GM19324 (cell line): ENCODE results near the gene ICOSLG.
"Not testable (repeated sequence)": the region's sequence is repeated elsewhere in the genome, so short reads cannot be mapped to it uniquely, and the experiment has no call there.

Source experiments
- ATAC-seq: cut with Tn5 transposase; IDR thresholded peaks from one replicate; pipeline ENCODE4 v1.9.1; 2021; ENCODE audit warnings: mild to moderate bottlenecking, moderate library complexity; ENCODE audit not compliant: unreplicated experiment, low FRiP score

Gene ICOSLG

GRCh38 chr21:44267655-44268142 lies 27.0 kb upstream of the ICOSLG start:
- ATAC-seq: no peak

GRCh38 chr21:44265734-44266270 lies 25.1 kb upstream of the ICOSLG start:
- ATAC-seq: no peak

GRCh38 chr21:44263768-44264167 lies 23.0 kb upstream of the ICOSLG start:
- ATAC-seq: no peak

- ATAC-seq: no peak
Measured at GRCh38 chr21:44263221-44263760, 22.5 kb upstream of the ICOSLG start.

- no peak for ATAC-seq
Measured at GRCh38 chr21:44262338-44263056, 21.8 kb upstream of the ICOSLG start.

GRCh38 chr21:44261675-44262295 lies 21.0 kb upstream of the ICOSLG start, which contains the start of gene DNMT3L:
DNMT3L (minus strand) TSS chr21:44261897; CDS start chr21:44261259, 638 bp downstream.
- no peak for ATAC-seq

- ATAC-seq: no peak
Measured at GRCh38 chr21:44260791-44261631, 20.3 kb upstream of the ICOSLG start.

- ATAC-seq: no peak
Measured at GRCh38 chr21:44260066-44260465, 19.3 kb upstream of the ICOSLG start.

GRCh38 chr21:44259082-44259705 lies 18.5 kb upstream of the ICOSLG start:
- no peak for ATAC-seq

GRCh38 chr21:44258056-44258725 lies 17.4 kb upstream of the ICOSLG start:
- no peak for ATAC-seq

- no peak for ATAC-seq
Measured at GRCh38 chr21:44255511-44255981, 14.8 kb upstream of the ICOSLG start.

- no peak for ATAC-seq
Measured at GRCh38 chr21:44253832-44254710, 13.3 kb upstream of the ICOSLG start.

- not testable (repeated sequence) for ATAC-seq
Measured at GRCh38 chr21:44249204-44250037, 8.7 kb upstream of the ICOSLG start.

- not testable (repeated sequence) for ATAC-seq
Measured at GRCh38 chr21:44247904-44248303, 7.2 kb upstream of the ICOSLG start.

GRCh38 chr21:44243980-44244379 lies 3.2 kb upstream of the ICOSLG start:
- ATAC-seq: peak; percentile 52

- peak; percentile 37 for ATAC-seq
Measured at GRCh38 chr21:44241281-44241680, 538 bp upstream of the ICOSLG start.

- peak; percentile 9 for ATAC-seq
Measured at GRCh38 chr21:44240353-44240752, 390 bp downstream of the ICOSLG start.
